ENCODE data around the gene GTF2F2.
"Not testable (repeated sequence)": the region's sequence is repeated elsewhere in the genome, so short reads cannot be mapped to it uniquely, and the experiment has no call there.

DNA sequence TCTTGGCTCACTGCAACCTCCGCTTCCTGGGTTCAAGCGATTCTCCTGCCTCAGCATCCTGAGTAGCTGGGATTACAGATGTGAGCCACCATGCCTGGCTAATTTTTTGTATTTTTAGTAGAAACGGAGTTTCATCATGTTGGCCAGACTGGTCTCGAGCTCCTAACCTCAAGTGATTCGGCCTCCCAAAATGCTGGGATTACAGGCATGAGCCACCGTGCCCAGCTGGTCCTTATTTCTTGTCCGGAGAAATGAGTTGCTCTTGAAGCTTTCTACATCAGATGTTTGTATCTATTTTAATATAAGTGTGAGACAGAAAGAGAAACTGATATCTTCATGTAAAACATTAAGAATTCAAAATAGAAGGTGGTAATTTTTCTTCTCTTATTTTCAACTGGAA lies 124.4 kb downstream of the GTF2F2 start:
- TF ChIP-seq POLR2A (IDR thresholded peaks at IDR 0.05), result not testable (repeated sequence)
- TF ChIP-seq, protein P1, sequence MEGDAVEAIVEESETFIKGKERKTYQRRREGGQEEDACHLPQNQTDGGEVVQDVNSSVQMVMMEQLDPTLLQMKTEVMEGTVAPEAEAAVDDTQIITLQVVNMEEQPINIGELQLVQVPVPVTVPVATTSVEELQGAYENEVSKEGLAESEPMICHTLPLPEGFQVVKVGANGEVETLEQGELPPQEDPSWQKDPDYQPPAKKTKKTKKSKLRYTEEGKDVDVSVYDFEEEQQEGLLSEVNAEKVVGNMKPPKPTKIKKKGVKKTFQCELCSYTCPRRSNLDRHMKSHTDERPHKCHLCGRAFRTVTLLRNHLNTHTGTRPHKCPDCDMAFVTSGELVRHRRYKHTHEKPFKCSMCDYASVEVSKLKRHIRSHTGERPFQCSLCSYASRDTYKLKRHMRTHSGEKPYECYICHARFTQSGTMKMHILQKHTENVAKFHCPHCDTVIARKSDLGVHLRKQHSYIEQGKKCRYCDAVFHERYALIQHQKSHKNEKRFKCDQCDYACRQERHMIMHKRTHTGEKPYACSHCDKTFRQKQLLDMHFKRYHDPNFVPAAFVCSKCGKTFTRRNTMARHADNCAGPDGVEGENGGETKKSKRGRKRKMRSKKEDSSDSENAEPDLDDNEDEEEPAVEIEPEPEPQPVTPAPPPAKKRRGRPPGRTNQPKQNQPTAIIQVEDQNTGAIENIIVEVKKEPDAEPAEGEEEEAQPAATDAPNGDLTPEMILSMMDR (IDR thresholded peaks at IDR 0.05), result not testable (repeated sequence)
